T-helper 22 cell (primary cell): Measurements from ENCODE around the gene QPRT.
A peak's percentile ranks its signal among the peaks of the same experiment; 100 is the strongest.
"Not testable (repeated sequence)": the region's sequence is repeated elsewhere in the genome, so short reads cannot be mapped to it uniquely, and the experiment has no call there.

Source experiments
- DNase-seq: peaks from one replicate; pipeline ENCODE4 v3.0.0-alpha.2; 2020; ENCODE audit warnings: low read depth

The QPRT gene

DNA sequence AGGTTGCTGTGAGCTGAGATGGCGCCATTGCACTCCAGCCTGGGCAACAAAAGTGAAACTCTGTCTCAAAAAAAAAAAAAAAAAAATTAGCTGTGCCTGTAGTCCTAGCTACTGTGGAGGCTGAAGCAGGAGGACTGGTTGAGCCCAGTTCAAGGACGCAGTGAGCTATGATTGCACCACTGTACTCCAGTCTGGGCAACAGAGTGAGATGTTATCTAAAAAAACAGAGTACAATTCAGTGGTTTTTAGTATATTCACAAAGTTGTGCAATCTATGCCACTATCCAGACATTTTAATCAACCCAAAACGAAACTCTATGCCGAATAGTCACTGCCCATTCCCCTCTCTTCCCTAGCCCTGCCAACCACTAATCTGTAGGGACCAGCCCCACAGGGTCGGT, 41.7 kb downstream of the QPRT start:
- DNase-seq: no peak

GRCh38 chr16:29721167-29721879, 42.3 kb downstream of the QPRT start:
- not testable (repeated sequence) for DNase-seq

GRCh38 chr16:29726845-29727377, 47.9 kb downstream of the QPRT start:
- no peak for DNase-seq

DNA sequence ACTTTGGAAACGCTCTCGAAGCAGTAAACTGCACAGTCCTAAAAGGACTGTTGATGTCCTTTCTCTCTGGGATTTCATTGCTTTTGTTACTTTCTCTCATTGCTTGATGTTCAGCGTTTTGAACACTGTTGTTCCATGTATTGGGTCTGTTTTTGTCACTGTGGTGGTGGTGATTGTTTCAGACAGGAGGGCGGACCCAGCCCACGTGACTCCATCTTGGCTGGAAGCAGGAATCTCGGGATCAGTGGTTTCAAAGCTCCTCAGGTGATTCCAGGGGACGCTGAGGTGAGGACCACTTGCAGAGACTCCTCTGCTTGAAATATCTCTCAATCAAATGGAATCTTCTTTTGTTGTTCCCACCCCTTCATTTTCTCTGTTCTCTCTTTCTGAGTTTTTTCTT, 48.5 kb downstream of the QPRT start:
- DNase-seq: no peak

- DNase-seq: no peak
Observed at GRCh38 chr16:29729116-29729521, 50.1 kb downstream of the QPRT start.

DNA sequence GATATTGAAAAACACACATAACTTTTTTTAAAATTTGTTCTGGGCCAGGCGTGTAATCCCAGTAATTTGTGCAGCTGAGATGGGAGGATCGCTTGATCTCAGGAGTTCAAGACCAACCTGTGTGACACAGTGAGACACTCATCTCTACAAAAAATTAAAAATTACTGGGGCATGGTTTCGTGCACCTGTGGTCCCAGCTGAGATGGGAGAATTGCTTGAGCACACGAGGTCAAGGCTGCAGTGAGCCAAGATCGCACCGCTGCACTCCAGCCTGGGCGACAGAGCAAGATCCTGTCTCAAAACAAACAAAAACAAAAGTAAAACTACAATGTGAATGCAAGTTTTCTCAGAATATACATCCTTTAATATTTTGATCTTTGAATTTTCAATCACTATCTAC, 51.7 kb downstream of the QPRT start:
- DNase-seq: no peak

DNA sequence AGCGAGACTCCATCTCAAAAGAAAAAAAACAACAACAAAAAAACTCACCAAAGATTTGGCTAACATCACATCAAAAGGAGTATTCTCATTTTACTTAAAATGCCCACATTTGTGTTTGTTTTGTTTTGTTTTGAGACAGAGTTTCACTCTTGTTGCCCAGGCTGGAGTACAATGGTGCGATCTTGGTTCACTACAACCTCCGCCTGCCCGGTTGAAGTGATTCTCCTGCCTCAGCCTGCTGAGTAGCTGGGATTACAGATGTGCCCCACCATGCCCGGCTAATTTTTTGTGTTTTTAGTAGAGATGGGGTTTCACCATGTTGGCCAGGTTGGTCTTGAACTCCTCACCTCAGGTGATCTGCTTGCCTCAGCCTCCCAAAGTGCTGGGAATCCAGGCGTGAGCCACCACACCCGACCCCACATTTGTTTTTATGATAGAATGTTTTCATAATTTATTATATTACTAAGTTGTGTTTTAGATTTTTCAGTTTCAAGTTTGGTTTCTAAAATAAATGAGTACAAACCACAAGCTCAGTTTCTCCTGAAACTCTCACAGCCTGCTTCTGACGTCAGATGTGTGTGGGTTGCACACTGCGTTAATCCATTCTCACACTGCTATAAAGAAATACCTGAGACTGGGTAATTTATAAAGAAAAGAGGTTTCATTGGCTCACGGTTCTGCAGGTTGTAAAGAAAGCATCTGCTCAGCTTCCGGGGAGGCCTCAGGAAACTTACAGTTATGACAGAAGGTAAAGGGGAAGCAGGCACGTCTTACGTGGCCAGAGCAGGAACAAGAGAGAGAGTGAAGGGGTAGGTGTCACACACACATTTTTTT, 53.0 kb downstream of the QPRT start:
- not testable (repeated sequence) for DNase-seq

DNA sequence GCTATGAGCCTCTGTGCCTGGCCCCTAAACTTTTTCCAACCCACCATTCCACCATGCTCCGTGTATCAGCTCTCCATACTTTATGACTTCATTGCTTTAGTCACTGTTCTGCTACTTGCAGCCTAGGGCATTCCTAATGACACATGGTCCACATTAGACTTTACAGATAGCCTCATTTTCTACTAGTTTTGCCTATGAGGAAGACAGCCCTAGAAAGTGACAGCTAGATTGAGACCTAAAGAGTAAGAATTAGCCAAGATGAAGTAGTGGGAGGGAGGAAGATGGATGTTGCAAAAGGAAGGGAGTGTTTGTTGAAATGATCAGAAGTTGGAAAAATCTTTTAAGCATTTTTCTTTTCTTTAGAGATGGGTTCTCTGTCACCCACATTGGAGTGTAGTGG, 55.8 kb downstream of the QPRT start:
- DNase-seq: no peak

DNA sequence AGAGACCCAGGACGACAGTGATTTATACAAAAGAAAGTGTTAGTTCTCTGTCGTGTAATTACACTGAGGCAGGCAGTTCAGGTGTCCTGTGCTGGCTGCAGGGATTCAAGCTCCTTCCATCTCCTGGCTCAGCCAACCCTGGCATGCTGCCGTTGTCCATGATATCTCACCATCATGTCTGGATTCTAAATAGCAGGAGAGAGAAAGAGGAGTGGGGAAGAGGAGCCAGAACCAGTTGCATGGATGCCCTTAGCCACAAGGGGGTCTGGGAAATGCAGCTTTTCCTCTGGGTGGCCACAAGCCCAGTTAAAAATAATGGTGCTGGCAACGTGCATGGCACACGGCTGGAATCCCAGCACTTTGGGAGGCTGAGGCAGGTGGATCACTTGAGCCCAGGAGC, 57.1 kb downstream of the QPRT start:
- no peak for DNase-seq

DNA sequence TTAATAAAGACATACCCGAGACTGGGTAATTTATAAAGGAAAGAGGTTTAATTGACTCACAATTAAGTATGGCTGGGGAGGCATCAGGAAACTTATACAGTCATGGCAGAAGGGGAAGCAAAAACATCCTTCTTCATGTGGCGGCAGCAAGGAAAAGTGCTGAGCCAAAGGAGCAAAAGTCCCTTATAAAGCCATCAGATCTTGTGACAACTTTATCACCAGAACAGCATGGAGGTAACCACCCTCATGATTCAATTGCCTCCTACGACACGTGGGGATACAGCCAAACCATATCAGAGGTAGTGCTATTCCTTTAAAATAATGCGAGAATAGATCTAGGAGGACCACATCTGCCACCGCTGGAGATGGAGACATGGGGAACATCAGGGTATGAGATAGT, 57.8 kb downstream of the QPRT start:
- no peak for DNase-seq

DNA sequence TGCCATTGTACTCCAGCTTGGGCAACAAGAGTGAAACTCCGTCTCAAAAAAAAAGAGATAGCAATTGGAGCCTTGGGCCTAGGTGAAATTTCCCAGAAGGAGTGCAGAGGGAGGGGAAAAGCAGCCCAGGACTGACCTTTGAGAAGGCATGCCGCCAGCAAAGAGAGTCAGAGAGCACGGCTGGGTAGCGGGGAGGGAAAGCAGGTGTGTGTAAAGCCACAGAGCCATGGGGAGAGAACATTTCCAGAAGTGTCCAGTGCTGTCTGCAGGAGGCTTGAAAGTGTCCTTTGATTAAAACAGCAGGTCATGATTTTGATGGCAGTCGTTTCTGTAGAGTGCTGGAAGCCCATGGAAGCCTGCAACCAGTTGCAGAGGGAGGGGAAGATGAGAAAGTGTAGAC, 58.7 kb downstream of the QPRT start:
- no peak for DNase-seq

DNA sequence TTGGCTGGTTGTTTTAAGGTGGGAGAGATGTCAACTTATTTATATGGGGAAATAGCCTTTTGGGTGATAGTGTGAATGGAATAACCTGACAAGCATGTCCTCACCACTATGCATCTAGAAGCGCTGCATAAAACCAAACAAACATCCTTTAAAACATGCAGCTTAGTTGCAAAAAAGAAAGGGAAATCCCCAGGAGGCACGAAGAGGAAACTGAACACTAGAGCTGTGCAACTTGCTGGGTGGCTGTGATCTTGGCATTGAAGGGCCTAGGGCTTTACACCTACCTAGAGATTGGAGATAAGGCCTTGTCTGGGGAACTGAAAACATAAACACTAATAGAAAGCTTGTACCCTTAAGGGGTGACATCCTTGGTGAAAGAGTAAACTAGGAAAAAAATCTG, 59.5 kb downstream of the QPRT start:
- DNase-seq: peak; percentile 59

DNA sequence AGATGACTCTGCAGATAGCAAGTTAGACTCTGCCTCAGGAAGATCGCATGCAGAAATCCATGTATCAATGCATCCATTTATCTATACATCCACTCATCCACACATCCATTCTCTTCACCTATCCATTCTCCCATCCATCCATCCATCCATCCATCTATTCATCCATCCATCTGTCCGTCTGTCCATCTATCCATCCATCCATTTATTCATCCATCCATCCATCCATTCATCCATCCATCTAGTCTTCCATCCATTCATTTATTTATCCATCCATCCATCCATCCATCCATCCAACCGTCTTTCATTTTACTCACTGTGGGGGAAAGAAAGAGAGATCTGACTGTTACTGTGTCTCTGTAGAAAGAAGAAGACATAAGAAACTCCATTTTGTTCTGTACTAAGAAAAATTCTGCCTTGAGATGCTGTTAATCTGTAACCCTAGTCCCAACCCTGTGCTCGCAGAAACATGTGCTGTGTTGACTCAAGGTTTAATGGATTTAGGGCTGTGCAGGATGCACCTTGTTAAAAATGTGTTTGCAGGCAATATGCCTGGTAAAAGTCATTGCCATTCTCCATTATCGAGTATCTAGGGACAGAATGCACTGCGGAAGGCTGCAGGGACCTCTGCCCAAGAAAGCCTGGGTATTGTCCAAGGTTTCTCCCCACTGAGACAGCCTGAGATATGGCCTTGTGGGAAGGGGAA, 61.1 kb downstream of the QPRT start:
- not testable (repeated sequence) for DNase-seq

- DNase-seq: not testable (repeated sequence)
Observed at GRCh38 chr16:29740630-29741015, 61.6 kb downstream of the QPRT start.

DNA sequence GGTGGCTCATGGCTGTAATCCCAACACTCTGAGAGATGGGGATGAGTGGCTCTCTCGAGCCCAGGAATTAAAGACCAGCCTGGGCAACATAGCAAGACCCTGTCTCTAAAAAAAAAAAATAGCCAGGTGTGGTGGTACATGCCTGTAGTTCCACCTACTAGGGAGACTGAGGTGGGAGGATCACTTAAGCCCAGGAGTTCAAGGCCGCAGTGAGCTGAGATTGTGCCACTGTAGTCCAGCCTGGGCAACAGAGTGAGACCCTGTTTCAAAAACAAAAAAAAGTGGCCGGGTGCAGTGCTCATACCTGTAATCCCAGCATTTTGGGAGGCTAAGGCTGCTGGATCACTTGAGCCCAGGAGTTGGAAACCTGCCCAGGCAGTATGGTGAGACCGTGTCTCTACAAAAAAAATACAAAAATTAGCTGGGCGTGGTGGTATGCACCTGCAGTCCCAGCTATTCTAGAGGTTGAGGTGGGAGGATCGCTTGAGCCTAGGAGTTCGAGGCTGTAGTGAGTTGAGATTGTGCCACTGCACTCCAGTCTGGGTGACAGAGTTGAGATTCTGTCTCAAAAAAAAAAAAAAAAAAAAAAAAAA, 63.8 kb downstream of the QPRT start:
- DNase-seq: no peak

DNA sequence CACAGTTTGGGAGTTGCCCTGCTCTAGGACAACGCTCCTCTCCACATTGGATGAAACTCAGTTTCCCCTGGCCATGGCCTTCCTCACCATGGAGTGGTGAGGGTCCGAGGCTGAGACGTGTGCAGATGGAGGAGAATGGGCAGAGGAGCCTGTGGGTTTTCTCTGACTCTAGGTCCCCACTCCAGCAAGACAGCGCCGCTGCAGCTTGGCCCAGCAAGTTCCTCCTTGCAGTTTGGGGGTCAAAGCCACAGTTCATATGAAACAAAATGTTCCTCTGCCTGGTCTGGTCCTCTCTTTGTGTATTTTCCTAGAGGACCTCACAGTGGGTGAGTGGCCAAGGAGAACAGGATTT, 64.5 kb downstream of the QPRT start:
- DNase-seq: no peak

GRCh38 chr16:29743827-29744531, 65.0 kb downstream of the QPRT start:
- DNase-seq: peak; percentile 39

DNA sequence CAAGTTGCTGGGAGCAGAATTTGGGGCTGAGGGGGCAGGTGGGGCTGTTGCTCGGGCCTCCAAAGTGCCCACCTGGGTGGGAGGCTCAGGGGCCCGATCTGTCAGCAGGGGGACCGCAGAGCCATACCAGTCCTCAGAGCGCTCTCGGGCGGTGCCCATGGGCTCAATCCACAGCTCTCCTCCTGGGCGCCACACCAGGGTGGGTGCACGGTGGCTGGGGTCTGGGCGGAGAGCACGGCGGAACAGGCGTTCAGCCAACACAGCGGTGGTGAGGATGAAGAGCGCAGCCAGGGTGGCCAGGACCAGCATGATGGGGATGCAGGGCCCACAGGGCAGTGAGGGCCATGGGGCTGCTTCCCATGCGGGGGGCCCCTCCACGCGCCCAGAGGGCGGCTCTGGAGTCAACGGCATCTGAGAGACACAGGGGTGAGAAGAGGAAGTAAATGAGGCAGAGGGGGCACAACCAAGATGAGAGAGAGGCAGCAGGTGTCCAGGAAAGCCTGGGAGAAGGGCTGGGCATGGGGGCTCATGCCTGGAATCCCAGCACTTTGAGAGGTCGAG, 65.6 kb downstream of the QPRT start:
- no peak for DNase-seq

GRCh38 chr16:29745121-29745852, 66.3 kb downstream of the QPRT start:
- peak; percentile 30 for DNase-seq

GRCh38 chr16:29745853-29746345, 66.9 kb downstream of the QPRT start, which contains the start of gene C16orf54:
Gene C16orf54 (minus strand): TSS chr16:29745990. CDS start chr16:29744951, 1,039 bp downstream.
- peak; percentile 95 for DNase-seq
